Spinal cord (tissue), 10 donors: ENCODE measurements around the gene GFI1. TPM values are rescaled to one million over a fixed set of nuclear protein-coding genes. Genes with fewer than 3 reads are reported as not detected.

ENCODE experiments used
- DNase-seq, 6 donors: peaks; one replicate each; pipeline versions ENCODE4 v3.0.0 to v3.0.0-alpha.2; 2013 to 2015; ENCODE audit warnings: low spot score in 6 of 6, low read depth in 4 of 6
- H3K27ac ChIP-seq: one replicate; pipeline ENCODE4 v1.5.1; 2013; ENCODE audit warnings: low read depth, low read length, control low read depth
- H3K27me3 ChIP-seq: one replicate; pipeline ENCODE4 v1.6.1; 2013; ENCODE audit warnings: low read length; ENCODE audit not compliant: control insufficient read depth, insufficient read depth
- H3K36me3 ChIP-seq: one replicate; pipeline ENCODE4 v1.6.1; 2013; ENCODE audit warnings: low read length; ENCODE audit not compliant: control insufficient read depth, insufficient read depth
- H3K4me1 ChIP-seq: one replicate; pipeline ENCODE4 v1.6.1; 2013; ENCODE audit warnings: low read length; ENCODE audit not compliant: control insufficient read depth, insufficient read depth
- H3K4me3 ChIP-seq: one replicate; pipeline ENCODE4 v1.5.1; 2013; ENCODE audit warnings: low read depth, low read length, control low read depth
- H3K9me3 ChIP-seq: one replicate; pipeline ENCODE4 v1.6.1; 2013; ENCODE audit warnings: low read length; ENCODE audit not compliant: control insufficient read depth, insufficient read depth
- WGBS: methylation state at CpG from one replicate; pipeline ENCODE4 v1.1.5; 2013; ENCODE audit warnings: missing lambda C conversion rate; ENCODE audit not compliant: insufficient coverage; 5-methylcytosine and 5-hydroxymethylcytosine counted together
- polyA plus RNA-seq, 2 donors: library from polyadenylated mRNA; unstranded; fragments of 120-200 nt; gene quantifications; one replicate each; pipeline ENCODE4 v1.2.1, GENCODE V29; 2013; ENCODE audit not compliant: insufficient read length in 2 of 2
- total RNA-seq, 2 donors: library from RNA; depleted of rRNA in 1 of 2; stranded (reverse); fragments of 120-200 nt in 1 of 2; fragments of >200 nt in 1 of 2; gene quantifications; one replicate each; pipeline versions ENCODE4 v1.2.3 to v1.2.4, GENCODE V29; 2013 to 2014
- donor health status: healthy.

GFI1 gene
- total and polyA plus RNA-seq, 4 donors, result 0.16 to 1.2 (median 0.35) TPM

DNA sequence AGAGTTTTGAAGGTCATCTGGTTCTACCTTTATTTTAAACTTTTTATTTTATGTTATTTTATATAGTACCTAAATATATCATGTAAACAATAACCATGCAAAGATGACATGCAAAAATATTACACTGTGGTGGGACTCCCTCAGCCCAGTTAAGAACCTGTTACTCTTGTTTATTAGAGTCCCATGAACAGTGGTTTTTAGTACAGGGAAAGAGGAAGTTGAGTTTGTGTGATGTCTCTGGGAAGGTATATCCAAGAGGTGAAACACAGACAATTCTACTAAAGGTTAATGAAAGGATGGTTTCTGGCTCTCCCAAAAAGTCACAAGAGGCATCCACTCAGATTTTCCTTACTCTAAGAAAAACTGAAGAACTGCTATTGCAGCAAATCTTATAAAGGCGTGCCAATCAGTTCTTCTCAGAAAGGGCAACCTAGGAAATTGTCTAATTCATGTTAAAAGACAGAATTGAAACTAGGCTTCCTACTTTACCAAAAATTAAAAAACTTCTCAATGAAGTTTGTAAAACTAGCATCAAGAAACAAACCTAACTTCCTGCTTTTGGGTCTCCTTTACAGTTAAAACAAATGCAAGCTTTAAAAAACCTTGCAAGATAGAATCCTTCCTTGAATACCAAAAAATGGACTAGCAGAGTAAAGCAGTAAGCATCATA lies 19.9 kb downstream of the GFI1 start:
- DNase-seq, result no peak
- H3K27ac ChIP-seq, result no peak overlapping the region
- no peaks in the 10 kb centered on the region for H3K36me3 ChIP-seq
- H3K9me3 ChIP-seq, result no peaks in the 10 kb centered on the region
- no peaks in the 10 kb centered on the region for H3K4me1 ChIP-seq
- H3K27me3 ChIP-seq, result no peaks in the 10 kb centered on the region
- WGBS, result no CpG with 5 or more reads among the region's 1 CpG
- no peak overlapping the region for H3K4me3 ChIP-seq

DNA sequence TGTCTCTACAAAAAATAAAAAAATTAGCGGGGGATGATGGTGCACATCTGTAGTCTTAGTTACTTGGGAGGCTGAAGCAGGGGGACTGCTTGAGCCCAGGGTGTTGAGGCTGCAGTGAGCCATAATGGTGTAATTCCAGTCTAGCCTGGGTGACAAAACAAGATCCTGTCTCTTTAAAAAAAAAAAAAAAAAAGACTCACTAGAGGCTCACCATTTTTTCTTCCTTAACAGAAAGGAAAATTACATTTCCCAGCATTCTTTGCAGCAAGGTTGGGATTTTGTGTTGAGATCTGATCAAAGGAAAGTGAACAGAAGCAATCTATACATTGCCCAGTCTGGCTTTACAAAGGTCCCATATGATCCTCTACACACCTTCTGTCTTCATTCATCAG lies 21.5 kb downstream of the GFI1 start:
- H3K4me1 ChIP-seq, result no peaks in the 10 kb centered on the region
- H3K4me3 ChIP-seq, result no peak overlapping the region
- H3K27ac ChIP-seq, result no peak overlapping the region
- no peak for DNase-seq
- H3K9me3 ChIP-seq, result no peaks in the 10 kb centered on the region
- no peaks in the 10 kb centered on the region for H3K36me3 ChIP-seq
- WGBS, result 100% methylated on average over 1 of the region's 1 CpG
- no peaks in the 10 kb centered on the region for H3K27me3 ChIP-seq

DNA sequence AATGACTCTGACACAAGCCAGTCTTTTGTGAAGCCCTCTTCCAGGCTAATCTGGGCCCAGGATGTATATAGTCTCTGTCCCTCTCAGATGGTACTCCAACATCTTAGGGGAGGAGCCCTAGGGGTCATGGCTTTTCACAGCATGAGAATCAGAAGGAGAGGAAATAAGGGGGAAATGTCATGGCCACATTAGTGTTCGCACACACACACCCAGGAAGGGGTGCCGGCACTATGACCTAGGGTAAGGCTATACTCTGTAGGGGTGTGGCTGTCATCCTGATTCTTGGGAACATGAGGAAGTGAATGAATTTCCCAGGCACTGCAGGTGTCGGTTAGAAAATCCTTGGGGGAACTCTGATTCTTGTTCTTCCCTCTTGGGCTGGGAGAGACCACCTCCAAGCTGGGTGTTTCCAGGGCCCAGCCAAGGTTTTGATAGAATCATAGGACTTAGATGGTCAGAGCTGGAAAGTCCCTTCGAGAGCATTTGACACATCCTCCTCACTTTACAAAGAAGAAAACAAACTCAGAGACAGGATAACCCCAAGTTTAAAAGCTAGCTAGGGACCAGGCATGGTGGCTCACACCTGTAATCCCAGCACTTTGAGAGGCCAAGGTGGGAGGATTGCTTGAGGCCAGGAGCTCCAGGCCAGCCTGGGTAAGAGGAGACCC lies 22.0 kb downstream of the GFI1 start:
- DNase-seq, result no peak
- 93% methylated on average over 3 of the region's 4 CpGs for WGBS
- Histone ChIP-seq H3K9me3 (no peaks in the 10 kb centered on the region), H3K4me3 (no peak overlapping the region), H3K27me3 (no peaks in the 10 kb centered on the region), H3K36me3 (no peaks in the 10 kb centered on the region), H3K27ac (no peak overlapping the region), H3K4me1 (no peaks in the 10 kb centered on the region)

DNA sequence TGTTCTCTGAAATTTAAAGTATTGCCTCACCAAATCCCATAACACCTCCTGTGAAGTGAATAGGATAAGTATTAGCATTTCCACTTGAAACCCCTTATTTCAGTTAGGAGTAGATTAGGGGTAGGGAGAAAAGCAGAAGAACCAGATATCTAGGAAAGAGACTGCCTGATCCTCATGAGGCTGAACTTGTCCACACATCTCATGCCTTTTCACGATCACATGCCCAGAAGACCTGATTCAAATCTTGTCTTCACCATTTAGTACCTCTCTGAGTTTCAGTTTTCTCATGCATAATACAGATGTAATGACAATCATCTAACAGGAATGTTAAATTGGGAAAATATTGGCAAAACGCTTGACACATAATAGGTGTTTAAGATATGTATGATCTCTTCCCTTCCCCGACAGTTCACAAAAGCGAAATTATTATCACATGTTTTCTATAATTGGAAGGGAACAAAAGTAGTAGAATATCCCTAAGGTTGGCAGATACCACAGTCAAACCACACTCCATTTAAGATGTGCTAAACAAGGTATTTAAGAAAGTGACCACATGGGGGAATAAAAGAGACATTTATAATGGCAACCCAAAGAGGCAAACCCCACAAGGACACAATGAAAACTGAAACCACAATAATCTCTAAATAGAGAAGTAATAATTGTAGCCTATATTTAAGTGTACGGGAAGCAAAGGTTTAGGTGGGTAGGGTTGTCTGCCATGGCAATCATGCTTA lies 25.2 kb downstream of the GFI1 start:
- DNase-seq, result no peak
- Histone ChIP-seq H3K27me3 (no peaks in the 10 kb centered on the region), H3K9me3 (no peaks in the 10 kb centered on the region), H3K36me3 (no peaks in the 10 kb centered on the region), H3K4me1 (no peaks in the 10 kb centered on the region), H3K27ac (no peak overlapping the region), H3K4me3 (no peak overlapping the region)
- no CpG with 5 or more reads among the region's 5 CpGs for WGBS

DNA sequence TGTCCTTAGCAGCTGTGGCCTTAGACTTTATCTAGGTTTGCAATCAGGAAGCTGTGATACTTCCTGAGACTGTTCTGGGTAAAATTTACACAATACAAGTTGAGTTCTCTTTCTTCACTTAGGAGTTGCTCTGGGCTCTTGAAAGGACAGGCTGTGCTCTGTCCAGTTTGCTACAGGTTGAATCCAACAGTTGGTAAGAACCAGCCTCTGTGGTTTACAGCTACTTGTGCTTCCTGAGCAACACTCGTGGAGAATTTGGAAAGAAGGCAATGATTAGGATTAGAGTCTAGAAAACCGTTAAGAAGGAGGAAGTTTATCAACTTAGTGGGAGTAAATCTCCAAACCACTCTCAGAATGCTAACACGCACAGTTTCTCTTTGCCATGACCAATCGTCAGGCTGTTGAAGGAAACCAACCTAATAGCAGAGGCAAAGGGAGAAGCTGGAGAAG lies 26.8 kb downstream of the GFI1 start:
- Histone ChIP-seq H3K4me3 (no peak overlapping the region), H3K4me1 (no peaks in the 10 kb centered on the region), H3K27me3 (no peaks in the 10 kb centered on the region), H3K36me3 (no peaks in the 10 kb centered on the region), H3K27ac (no peak overlapping the region), H3K9me3 (no peaks in the 10 kb centered on the region)
- WGBS, result no CpG with 5 or more reads among the region's 4 CpGs
- no peak for DNase-seq

- no peak overlapping the region for H3K27ac ChIP-seq
- no CpG with 5 or more reads among the region's 2 CpGs for WGBS
- no peak overlapping the region for H3K4me3 ChIP-seq
- no peaks in the 10 kb centered on the region for H3K36me3 ChIP-seq
- H3K4me1 ChIP-seq, result no peaks in the 10 kb centered on the region
- no peaks in the 10 kb centered on the region for H3K27me3 ChIP-seq
- DNase-seq, result no peak
- no peaks in the 10 kb centered on the region for H3K9me3 ChIP-seq
Measured at GRCh38 chr1:92458146-92458545, 28.6 kb downstream of the GFI1 start.

GRCh38 chr1:92447976-92448375 lies 38.7 kb downstream of the GFI1 start:
- no peak overlapping the region for H3K27ac ChIP-seq
- DNase-seq, result no peak
- H3K4me3 ChIP-seq, result no peak overlapping the region
- no peaks in the 10 kb centered on the region for H3K9me3 ChIP-seq
- no CpG with 5 or more reads among the region's 2 CpGs for WGBS
- H3K4me1 ChIP-seq, result no peaks in the 10 kb centered on the region
- H3K36me3 ChIP-seq, result no peaks in the 10 kb centered on the region
- no peaks in the 10 kb centered on the region for H3K27me3 ChIP-seq

- no peak overlapping the region for H3K4me3 ChIP-seq
- no peak for DNase-seq
- WGBS, result 45% methylated on average over 2 of the region's 3 CpGs
Measured at GRCh38 chr1:92447033-92447681, 39.6 kb downstream of the GFI1 start.

DNA sequence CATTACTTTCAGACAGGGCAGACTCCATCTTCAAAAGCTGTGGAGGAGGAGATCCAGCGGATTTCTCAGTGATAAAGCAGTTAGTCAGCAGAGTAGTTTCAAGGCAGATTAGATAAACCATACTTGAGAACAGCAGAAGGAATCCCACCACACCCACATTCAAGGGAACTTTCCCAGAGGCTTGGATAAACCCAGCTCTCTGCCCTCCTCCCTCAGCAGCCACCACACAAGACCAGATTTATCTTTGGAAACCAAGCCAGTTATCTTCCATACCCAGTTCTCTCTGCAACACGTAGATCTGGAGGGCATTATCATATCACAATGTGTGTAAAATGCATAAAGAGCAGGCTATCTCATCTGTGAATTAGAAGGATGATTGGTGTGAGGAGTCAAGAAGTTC lies 40.2 kb downstream of the GFI1 start:
- Histone ChIP-seq H3K27ac (no peak overlapping the region), H3K4me1 (peaks cover 7% of the 10 kb centered on the region), H3K4me3 (no peak overlapping the region), H3K36me3 (no peaks in the 10 kb centered on the region), H3K9me3 (no peaks in the 10 kb centered on the region), H3K27me3 (no peaks in the 10 kb centered on the region)
- 60% methylated on average over 1 of the region's 2 CpGs for WGBS
- no peak for DNase-seq

More at GRCh38 chr1:92447033-92447681, 39.6 kb downstream of the GFI1 start:
- no peak overlapping the region for H3K27ac ChIP-seq
- peaks cover under 1% of the 10 kb centered on the region for H3K4me1 ChIP-seq
- H3K9me3 ChIP-seq, result no peaks in the 10 kb centered on the region
- no peaks in the 10 kb centered on the region for H3K36me3 ChIP-seq
- no peaks in the 10 kb centered on the region for H3K27me3 ChIP-seq
